GM21786 (cell line): Measurements from ENCODE around the gene GIMAP7.
"Not testable (repeated sequence)": the region's sequence is repeated elsewhere in the genome, so short reads cannot be mapped to it uniquely, and the experiment has no call there.

Experiments used
- ATAC-seq: cut with Tn5 transposase; IDR thresholded peaks from one replicate; pipeline ENCODE4 v1.9.1; 2021; ENCODE audit not compliant: unreplicated experiment

The GIMAP7 gene

GRCh38 chr7:150511048-150511447, 3.6 kb upstream of the GIMAP7 start:
- ATAC-seq = no peak

- no peak for ATAC-seq
Measured at GRCh38 chr7:150513758-150514157, 914 bp upstream of the GIMAP7 start.

GRCh38 chr7:150515248-150516147, 826 bp downstream of the GIMAP7 start:
- peak; percentile 18 for ATAC-seq

- no peak for ATAC-seq
Measured at GRCh38 chr7:150516956-150517745, 2.5 kb downstream of the GIMAP7 start.

GRCh38 chr7:150519310-150519709, 4.6 kb downstream of the GIMAP7 start:
- ATAC-seq = no peak

- ATAC-seq = no peak
Measured at GRCh38 chr7:150520145-150520544, 5.5 kb downstream of the GIMAP7 start.

- not testable (repeated sequence) for ATAC-seq
Measured at GRCh38 chr7:150522931-150523330, 8.3 kb downstream of the GIMAP7 start.

GRCh38 chr7:150524018-150524417, 9.3 kb downstream of the GIMAP7 start:
- no peak for ATAC-seq

GRCh38 chr7:150531704-150532103, 17.0 kb downstream of the GIMAP7 start:
- ATAC-seq = no peak

GRCh38 chr7:150538259-150538658, 23.6 kb downstream of the GIMAP7 start:
- no peak for ATAC-seq

- no peak for ATAC-seq
Measured at GRCh38 chr7:150553163-150553562, 38.5 kb downstream of the GIMAP7 start.

GRCh38 chr7:150556521-150557138, 42.0 kb downstream of the GIMAP7 start:
- ATAC-seq = no peak

- no peak for ATAC-seq
Measured at GRCh38 chr7:150560486-150560885, 45.8 kb downstream of the GIMAP7 start.

- no peak for ATAC-seq
Measured at GRCh38 chr7:150562919-150563318, 48.2 kb downstream of the GIMAP7 start.

- ATAC-seq = no peak
Measured at GRCh38 chr7:150564006-150564405, 49.3 kb downstream of the GIMAP7 start.

GRCh38 chr7:150564566-150564965, 49.9 kb downstream of the GIMAP7 start:
- no peak for ATAC-seq

GRCh38 chr7:150565239-150565638, 50.6 kb downstream of the GIMAP7 start:
- ATAC-seq = no peak

GRCh38 chr7:150566123-150566522, 51.5 kb downstream of the GIMAP7 start:
- no peak for ATAC-seq

- ATAC-seq = no peak
Measured at GRCh38 chr7:150566572-150566971, 51.9 kb downstream of the GIMAP7 start.

GRCh38 chr7:150567169-150567568, 52.5 kb downstream of the GIMAP7 start, which contains the start of gene GIMAP4:
TSS of gene GIMAP4 (plus strand) at chr7:150567390. CDS start at chr7:150569902, 2,512 bp downstream.
- ATAC-seq = no peak

GRCh38 chr7:150567871-150568301, 53.2 kb downstream of the GIMAP7 start:
- no peak for ATAC-seq
